Mucosa of descending colon (tissue), 3 donors: ENCODE results near the gene FGD5. TPM values are rescaled to one million over a fixed set of nuclear protein-coding genes. Genes with fewer than 3 reads are reported as not detected.

Source experiments
- ATAC-seq: fragments of 200-7000 bp; cut with Tn5 transposase; one replicate; pipeline ENCODE4 v1.9.1; 2020; ENCODE audit warnings: mild to moderate bottlenecking, moderate library complexity
- DNase-seq, 3 donors: peaks; one replicate each; pipeline ENCODE4 v3.0.0-alpha.2; 2020
- H3K36me3 ChIP-seq: fragments of 200-600 bp; one replicate; pipeline ENCODE4 v1.8.0; 2021; ENCODE audit warnings: low read depth, mild to moderate bottlenecking
- H3K4me1 ChIP-seq: fragments of 200-600 bp; one replicate; pipeline ENCODE4 v1.8.0; 2021; ENCODE audit warnings: low read depth, mild to moderate bottlenecking
- H3K4me3 ChIP-seq: fragments of 200-600 bp; one replicate; pipeline ENCODE4 v1.8.0; 2021; ENCODE audit warnings: mild to moderate bottlenecking
- H3K9me3 ChIP-seq: fragments of 200-600 bp; one replicate; pipeline ENCODE4 v1.8.0; 2021; ENCODE audit warnings: mild to moderate bottlenecking
- CTCF ChIP-seq: fragments of 200-600 bp; IDR thresholded peaks from one replicate; pipeline ENCODE4 v1.8.0; 2022; ENCODE audit warnings: antibody characterized with exemption, mild to moderate bottlenecking
- intact Hi-C, 2 donors: fragments of 100-400 bp; cut with DNase I in 1 of 2; cut with micrococcal nuclease in 1 of 2; formaldehyde crosslinking; loops; one replicate each; pipeline versions ENCODE4 v1.11.0 to v1.11.1; 2022; cut with DNase I, micrococcal nuclease
- total RNA-seq, 3 donors: library from RNA; stranded (reverse); fragmentation: NEBNext Ultra II Directional in 2 of 3; extraction: Animal tissue kit (Norgen Biotek cat#: 25700) in 2 of 3; gene quantifications; one replicate each; pipeline versions ENCODE4 v1.2.1 to v1.2.4, GENCODE V29; 2021 to 2023
- donor health status: DM: no; HTN: no; CAD: no; lungs with moderate emphysema.
- donor health status: DM: no; HTN: no; CAD: no.
- donor health status: DM: no; HTN: yes; CAD: no.

The FGD5 gene
- total RNA-seq, 3 donors from 2014 or later, result 6.1 to 15.1 (median 9.2) TPM

GRCh38 chr3:14925729-14926591 lies 107.2 kb downstream of the FGD5 start:
- Histone ChIP-seq H3K4me1 (no peaks in the 10 kb centered on the region), H3K36me3 (no peaks in the 10 kb centered on the region), H3K4me3 (no peak overlapping the region), H3K9me3 (no peaks in the 10 kb centered on the region)
- intact Hi-C loops, result loop anchor here (10.0 kb wide), 2 partner anchors 251 to 261 kb away; partner anchors contain the start of gene C3orf20 (in 1 of the 2)
- DNase-seq (peak in 2 of 3 donors; percentile 33 to 69), ATAC-seq (peak; percentile 64)
- peak; percentile 40 for TF ChIP-seq CTCF

- intact Hi-C loops, result loop anchor here (10.0 kb wide), 2 partner anchors 252 to 262 kb away; partner anchors contain the start of gene C3orf20 (in 1 of the 2)
- ATAC-seq (no peak), DNase-seq (no peak)
- H3K36me3 ChIP-seq, result no peaks in the 10 kb centered on the region
- no peaks in the 10 kb centered on the region for H3K4me1 ChIP-seq
- H3K9me3 ChIP-seq, result no peaks in the 10 kb centered on the region
- no peak overlapping the region for H3K4me3 ChIP-seq
- TF ChIP-seq CTCF, result no peak
Measured at GRCh38 chr3:14926592-14926991, 107.8 kb downstream of the FGD5 start.

DNA sequence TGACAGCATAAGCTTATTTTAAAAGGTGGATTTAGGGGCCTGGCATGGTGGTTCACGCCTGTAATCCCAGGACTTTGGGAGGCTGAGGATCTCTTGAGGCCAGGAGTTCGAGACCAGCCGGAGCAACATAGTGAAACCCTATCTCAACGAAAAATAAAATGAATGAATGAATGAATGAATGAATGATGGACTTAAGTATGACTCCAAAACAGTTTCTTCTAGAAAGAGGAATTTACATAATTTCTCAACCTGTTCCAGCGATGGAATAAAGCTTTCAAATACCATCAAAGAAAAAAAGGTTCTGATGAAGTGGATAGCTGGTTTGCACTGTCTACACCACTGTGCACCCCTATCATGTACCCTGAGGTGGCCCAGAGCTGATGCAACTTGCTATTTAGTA lies 108.5 kb downstream of the FGD5 start:
- no peak for DNase-seq
- Histone ChIP-seq H3K9me3 (no peaks in the 10 kb centered on the region), H3K4me1 (no peaks in the 10 kb centered on the region), H3K36me3 (no peaks in the 10 kb centered on the region), H3K4me3 (no peak overlapping the region)
- TF ChIP-seq CTCF, result no peak
- intact Hi-C loops, result loop anchor here (10.0 kb wide), 2 partner anchors 253 to 263 kb away; partner anchors contain the start of gene C3orf20 (in 1 of the 2)
- ATAC-seq, result no peak

GRCh38 chr3:14929310-14930074 lies 110.7 kb downstream of the FGD5 start:
- DNase-seq, result no peak
- no peak for ATAC-seq
- H3K36me3 ChIP-seq, result no peaks in the 10 kb centered on the region
- no peaks in the 10 kb centered on the region for H3K9me3 ChIP-seq
- H3K4me3 ChIP-seq, result no peak overlapping the region
- intact Hi-C loops, result loop anchor here (10.0 kb wide), 2 partner anchors 255 to 265 kb away; partner anchors contain the start of gene C3orf20 (in 1 of the 2)
- peaks cover 5% of the 10 kb centered on the region for H3K4me1 ChIP-seq
- no peak for TF ChIP-seq CTCF

GRCh38 chr3:14933820-14934425 lies 115.2 kb downstream of the FGD5 start:
- H3K9me3 ChIP-seq, result no peaks in the 10 kb centered on the region
- H3K4me1 ChIP-seq, result peaks cover 18% of the 10 kb centered on the region
- ATAC-seq, result no peak
- intact Hi-C loops, result no loop called here
- peak in 1 of 3 donors; percentile 21 for DNase-seq
- no peaks in the 10 kb centered on the region for H3K36me3 ChIP-seq
- no peak overlapping the region for H3K4me3 ChIP-seq
- no peak for TF ChIP-seq CTCF
